Measurements from ENCODE around the gene ILDR1.

ILDR1 gene

DNA sequence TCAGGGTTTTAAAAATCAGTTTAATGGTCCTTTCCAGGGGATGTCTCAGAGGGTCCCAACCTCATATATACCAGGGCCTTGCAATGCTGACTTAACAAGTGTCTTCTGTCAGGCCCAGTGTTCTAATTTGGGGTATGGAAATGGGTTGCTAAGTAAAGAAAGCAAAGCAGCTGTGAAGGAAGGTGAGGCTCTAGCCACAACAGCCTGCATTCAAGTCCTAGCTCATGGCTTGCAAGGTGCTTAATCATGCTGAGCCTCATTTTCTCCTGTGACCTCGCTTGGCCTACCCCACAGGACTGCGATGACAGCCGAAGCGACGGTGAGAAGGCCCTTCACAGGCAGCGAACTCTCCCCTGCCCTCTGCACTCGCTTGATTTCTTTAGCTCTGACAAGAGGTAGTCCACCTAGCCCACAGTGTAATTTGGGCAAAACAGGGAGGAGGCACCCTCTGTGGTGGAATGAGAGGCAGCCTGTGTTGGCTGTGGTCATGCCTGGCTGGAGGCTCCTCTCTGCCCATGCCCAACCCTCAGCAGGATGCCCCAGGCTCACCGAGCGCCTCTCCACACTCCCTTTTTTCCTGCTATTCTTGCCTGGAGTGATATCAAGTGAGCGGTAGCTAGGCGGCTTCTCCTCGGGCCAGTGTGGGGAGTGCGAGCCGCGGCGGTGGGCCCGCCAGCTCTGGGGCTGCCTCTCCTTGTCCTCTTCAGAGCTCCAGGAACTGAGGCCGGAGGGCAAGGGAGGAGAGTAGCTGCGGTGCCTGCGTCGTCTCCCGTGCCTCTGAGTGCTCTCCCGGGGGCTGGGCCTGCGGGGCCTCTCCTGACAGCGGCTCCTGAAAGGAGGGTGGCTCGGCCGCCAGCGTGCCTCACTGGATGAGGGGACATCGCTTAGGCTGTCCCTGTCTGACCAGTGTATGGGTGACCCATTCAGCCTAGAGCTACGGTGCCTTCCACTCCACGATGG is 29.2 kb downstream of the ILDR1 start:
- DNase-seq = no peak

DNA sequence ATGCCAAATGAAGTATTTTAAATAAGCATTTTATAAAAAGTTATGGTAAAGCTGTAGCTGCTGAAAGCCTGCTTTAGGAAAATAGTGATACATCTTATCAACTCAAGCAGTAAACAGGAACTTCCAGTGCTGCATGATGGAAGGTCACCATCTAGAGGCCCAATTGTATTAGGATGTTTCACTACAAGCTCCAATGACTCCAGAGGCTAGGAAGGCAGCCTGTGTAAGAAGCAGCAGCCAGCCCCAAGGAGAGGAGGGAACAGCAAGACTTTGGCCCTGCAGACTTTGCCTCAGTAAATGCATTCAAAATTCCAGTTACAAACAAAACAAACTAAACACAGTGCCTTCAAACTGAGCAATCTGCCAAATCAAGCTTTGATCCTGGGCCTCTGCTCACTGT is 32.1 kb downstream of the ILDR1 start:
- DNase-seq = peak; percentile 68

DNA sequence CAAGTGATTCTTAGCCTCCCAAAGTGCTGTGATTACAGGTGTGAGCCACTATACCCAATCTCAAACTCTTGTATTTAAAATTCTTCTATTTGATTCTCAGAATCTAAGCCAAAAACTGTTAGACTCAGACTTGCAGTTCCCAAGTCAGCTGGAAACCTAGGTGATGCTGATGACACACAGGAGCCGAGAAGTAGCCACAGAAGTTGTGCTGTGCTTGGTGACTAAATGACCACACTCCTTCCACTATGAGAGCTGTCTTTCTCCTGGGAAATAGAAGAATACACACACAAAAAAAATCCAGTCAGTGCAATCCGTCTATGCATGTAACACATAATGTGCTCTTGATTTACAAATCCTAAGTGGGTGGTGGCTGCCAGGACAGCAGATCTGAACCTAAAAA is 33.9 kb downstream of the ILDR1 start:
- DNase-seq = no peak

DNA sequence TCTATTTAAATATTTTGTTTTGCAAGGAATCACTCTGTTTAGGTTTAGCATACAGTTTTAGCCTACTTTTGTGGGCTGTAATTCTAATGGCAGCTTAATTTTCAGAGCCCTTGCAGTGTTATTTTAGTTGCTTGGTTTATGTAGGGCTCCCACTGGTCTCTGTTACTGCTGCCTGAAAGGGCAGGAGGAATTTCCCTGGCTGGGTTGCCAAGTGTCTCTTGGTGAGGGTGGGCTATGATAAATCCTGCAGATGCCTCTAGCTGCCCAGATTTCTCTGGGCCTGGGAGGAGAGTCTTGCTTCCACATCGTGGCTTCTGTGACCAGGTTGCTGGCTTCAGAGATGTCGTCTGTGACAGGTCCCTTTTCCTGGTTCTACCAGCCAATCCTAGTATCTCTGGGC is 36.2 kb downstream of the ILDR1 start:
- no peak for DNase-seq

DNA sequence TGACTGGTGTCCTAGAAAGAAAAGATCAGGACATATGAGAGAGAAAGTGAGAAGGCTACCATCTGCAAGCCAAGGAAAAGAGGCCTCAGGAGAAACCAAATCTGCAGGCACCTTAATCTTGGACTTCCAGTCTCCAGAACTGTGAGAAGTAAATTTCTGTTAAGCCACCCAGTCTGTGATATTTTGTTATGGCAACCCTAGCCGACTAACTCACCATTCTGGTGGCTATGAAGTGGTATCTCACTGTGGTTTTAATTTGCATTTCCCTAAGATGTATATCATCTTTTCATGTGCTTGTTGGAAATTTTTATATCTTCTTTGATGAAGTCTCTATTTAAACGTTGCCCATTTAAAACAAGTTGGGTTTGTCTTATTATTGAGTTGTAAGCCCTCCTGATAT is 40.6 kb downstream of the ILDR1 start:
- no peak for DNase-seq

DNA sequence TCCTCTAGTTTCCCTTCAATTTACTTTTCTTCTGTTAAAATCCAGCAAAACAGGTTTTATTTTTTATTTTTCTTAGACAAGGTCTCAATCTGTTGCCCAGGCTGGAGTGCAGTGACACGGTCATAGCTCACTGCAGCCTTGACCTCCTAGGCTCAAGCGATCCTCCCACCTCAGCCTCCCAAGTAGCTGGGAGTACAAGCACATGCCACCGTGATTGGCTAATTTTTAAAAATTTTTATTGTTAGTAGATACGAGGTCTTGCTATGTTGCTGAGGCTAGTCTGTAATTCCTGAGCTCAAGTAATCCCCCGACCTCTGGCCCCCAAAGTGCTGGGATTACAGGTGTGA is 41.6 kb downstream of the ILDR1 start:
- DNase-seq = no peak

DNA sequence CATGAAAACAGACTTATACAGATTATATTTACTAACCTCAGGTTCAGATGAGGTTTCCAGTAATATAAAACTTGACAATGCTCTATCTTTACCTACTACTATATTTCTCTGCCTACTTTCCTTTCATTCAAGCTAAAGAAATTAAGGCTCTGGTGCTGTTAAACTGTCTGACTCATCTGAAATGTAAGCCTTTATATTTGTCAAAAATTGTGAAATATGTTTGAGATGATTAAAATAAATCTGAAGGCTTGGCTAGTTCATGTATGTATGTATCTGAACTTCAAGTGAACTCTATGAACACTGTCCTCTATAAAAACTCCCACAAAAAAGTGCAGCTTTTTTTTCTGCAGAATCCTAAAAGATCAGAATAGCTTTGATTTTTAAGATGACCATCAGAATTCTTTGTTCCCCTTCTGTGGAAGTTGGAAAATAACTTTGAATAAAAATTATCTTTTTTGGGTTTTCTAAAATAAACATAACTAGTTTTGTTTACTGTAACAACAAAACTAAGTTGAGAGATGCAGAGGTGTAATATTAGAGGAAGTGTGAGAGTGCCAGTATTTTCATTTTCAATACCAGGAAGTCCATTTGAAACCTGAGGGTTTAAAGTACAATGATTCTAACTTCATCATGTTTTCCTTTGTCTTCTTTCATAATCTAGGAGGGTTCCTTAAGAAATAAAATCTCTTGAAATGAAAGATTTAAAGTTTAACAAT is 42.2 kb downstream of the ILDR1 start:
- DNase-seq = peak; percentile 57

DNA sequence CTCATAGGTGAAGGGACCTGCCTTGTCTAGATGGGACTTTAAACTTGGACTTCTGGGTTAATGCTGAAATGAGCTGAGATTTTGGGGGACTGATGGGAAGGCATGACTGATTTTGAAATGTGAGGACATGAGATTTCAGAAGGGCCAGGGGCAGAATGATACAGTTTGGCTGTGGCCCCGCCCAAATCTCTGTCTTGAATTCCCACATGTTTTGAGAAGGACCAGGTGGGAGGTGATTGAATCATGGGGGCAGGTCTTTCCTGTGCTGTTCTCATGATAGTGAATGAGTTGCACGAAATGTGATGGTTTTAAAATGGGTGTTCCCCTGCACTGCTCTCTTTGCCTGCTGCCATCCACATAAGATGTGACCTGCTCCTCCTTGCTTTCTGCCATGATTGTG is 42.8 kb downstream of the ILDR1 start:
- no peak for DNase-seq

DNA sequence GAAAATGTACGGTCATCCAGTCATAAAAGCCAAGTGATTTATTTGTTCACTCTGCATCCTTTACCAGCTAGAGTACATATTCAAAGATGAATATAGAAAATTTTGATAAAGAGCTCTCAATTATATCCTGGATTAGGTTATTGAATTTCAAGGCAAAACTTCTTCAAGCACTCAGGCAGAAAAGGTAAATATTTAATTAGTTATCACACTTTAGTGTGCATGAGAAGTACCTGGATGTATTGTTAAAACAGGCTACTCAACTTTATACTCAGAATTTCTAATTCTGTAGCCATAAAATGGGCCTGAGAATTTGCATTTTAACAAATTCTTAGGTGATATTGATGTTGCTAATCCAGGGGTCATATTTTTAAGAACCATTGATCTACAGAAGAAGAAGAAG is 45.3 kb downstream of the ILDR1 start:
- DNase-seq = no peak

DNA sequence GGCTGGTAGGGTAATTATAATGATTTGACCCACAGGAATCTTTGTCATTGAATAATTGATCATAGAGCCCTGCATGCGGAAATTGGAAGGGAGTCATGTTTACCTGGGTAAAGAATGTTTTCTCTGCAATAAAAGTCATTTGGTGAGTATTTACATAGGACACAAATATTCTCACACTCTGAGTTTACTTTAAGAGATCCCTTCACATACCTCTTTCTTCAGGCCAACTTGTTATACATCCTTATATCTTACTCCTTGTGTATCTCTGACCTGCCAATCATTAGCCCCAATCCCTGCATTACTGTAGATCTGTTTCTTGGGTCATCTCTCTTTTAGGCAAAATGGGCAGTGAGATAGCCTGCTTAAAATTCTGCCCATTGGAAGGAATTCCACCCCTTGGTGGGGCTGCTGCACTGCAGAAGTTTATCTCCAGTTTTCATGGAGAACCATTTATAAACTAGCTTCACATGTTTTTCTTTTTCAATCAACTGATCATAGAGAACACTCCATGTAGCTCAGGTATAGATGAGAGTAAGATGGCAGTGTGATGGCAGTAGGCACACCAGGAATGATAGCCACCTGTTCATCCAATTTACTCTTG is 46.2 kb downstream of the ILDR1 start:
- DNase-seq = no peak

DNA sequence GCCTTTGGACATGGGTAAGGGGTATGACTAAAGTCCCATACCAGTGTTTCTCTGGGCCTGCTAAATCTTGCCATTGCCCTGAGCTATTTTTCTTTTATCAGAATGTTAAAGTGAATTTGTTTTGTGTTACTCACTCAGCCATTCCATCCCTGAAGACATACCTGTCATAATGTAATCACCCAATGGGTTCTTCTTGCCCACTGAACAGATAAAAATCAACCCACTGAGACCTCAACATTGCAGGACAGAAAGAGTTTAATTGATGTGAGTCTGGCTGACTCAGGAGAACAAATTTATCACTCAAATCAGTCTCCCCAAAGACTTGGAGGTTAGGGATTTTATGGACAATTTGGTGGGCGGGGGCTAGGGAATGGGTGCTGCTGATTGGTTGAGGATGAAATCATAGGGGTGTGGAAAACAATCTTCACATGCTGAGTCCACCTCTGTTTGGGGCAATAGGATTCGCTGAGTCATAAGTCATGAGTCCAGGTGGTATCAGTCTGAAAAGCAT is 47.4 kb downstream of the ILDR1 start:
- DNase-seq = no peak

DNA sequence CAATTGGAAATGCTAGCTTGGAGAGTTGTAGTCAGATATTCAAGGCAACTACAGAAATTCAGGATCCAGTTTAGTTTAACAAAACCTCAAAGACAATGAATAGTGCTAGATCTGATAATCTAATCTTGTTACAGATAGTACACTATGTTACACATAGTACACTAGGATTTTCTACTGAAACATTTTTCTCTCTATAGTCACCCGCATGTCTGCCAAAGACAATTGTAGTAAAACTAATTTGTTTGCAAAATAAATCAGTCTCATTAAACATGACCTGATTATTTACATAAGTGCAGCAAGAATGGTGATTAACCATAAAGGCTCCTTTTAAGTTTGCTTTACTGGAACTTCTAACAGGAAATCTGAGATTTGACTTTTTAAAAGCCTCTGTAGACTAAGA is 52.0 kb downstream of the ILDR1 start:
- no peak for DNase-seq

DNA sequence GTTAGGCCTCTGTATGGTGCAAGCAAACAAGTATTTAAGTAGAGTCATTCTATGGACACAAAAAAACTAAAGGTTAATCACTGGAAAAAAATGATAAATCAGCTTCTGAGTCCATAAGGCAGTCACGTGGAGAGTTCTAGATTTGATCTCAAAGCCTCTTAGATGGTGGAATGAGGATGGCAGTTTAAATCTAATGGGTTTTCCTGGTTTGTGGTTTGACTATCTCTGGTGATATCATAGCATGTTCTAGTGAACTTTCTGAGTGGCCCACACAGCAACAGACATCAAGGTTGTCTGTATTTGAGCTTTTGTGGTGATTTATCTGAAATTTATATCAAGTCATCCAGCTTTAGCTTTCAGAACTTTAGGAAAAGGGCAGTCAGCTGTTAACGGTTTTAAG is 52.4 kb downstream of the ILDR1 start:
- DNase-seq = no peak

DNA sequence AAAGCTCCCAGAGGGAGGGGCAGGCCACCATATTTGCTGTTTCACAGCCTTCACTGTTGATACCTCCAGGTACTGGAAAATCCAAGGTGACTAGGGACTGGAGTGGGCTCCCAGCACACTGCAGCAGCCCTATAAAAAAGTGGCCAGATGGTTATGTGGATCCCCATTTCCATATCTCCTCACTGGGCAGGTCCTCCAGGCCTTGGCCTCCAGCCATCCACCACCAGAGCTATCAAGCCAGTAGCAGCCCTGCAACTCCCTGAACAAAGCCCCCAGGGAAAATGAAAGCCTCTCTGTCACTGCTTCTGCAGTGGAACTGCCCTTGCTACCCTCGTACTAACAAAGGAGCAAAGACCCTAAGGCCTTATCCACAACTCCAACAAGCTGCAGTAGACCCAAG is 58.4 kb downstream of the ILDR1 start:
- no peak for DNase-seq

DNA sequence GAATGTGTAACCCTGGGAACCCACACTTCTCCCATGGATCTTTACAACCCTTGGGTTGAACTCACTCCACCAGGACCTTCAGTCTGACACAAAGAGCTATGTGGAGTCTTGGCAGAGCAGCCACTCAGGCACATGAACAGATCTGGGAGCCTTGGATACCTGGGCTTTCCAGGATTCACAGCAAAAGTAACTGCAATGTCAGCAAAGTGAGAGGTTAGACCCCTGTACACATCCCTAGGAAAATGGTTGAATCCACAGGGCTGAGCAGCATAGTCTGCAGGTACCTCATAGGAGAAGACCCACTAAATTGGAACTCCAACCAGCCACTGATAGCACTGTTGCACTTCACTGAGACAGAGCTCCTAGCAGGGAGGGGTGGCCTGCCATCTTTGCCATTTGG is 59.6 kb downstream of the ILDR1 start:
- DNase-seq = no peak

DNA sequence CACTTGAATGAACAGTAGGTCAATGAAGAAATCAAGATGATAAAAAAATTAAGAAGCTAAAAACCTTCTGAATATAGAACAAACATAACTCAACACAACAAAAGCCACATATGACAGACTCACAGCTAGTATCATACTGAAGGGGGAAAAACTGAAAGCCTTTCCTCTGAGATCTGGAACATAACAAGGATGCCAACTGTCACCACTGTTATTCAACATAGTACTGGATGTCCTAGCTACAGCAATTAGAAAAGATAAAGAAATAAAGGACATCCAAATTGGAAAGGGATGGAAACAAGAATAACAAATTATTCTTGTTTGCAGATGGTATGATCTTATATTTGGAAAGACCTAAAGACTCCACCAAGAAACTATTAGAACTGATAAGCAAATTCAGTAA is 60.8 kb downstream of the ILDR1 start:
- DNase-seq = no peak

DNA sequence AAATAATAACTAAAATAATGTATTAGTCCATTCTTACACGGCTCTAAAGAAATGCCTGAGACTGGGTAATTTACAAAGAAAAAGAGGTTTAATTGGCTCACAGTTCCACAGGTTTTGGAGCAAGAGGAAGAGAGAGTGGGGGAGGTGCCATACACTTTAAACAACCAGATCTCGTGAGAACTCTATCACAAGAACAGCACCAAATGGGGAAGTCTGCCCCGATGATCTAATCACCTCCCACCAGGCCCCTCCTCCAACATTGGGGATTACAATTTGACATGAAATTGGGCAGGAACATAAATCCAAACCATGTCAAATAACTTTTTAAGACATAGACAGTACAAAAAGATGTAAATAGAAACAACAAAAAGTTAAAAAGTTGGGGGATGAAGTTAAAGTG is 63.2 kb downstream of the ILDR1 start:
- DNase-seq = peak; percentile 88

DNA sequence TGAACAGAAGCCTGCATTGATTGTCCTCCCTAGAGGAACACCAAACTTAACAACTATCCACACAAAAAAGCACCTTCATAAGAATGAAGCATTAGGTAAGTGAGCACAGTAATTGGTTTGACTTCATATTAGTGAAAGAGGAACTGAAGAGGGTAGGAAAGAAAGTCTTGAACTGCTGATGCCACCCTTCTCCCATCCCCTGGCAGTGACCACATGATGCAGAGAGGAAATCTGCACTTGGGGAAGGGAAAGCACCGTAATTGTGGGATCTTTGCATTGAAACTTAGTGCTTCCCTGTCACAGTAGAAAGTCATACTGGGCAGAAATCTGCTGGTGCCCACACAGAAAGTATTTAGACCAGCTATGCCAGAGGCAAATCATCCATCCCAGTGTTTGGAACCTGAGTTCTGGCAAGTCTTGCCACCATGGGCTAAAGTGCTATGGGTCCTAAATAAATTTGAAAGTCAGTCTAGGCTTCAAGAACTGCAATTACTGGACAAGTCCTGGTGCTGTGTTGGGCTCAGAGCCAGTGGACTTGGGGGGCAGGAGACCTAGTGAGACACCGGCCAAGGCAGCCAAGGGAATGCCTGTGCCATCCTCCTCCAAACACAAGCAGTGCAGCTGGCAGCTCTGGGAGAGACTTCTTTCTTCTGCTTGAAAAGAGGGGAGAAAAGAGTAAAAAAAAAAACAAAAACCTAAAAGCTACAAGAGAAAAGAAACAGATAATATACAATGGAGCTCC is 64.2 kb downstream of the ILDR1 start:
- DNase-seq = peak; percentile 96

DNA sequence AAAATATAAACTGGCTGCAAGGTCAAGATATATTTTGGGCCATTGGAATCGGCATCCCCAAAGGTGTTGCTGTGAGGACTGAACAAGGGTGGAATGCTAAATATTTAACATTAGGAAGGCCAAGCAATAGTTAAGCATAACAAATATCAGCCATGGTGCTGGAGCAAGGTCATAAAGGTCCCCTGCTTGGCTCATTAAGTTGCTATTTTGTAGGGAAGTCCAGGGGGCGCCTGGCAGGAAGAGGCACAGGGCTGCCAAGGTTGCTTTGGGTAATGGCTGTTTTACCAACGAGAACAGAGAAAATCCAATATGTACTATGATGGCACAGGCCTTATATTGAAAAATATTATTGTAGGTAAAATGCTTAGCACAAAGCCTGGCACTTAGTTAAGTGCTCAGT is 65.7 kb downstream of the ILDR1 start:
- DNase-seq = no peak

DNA sequence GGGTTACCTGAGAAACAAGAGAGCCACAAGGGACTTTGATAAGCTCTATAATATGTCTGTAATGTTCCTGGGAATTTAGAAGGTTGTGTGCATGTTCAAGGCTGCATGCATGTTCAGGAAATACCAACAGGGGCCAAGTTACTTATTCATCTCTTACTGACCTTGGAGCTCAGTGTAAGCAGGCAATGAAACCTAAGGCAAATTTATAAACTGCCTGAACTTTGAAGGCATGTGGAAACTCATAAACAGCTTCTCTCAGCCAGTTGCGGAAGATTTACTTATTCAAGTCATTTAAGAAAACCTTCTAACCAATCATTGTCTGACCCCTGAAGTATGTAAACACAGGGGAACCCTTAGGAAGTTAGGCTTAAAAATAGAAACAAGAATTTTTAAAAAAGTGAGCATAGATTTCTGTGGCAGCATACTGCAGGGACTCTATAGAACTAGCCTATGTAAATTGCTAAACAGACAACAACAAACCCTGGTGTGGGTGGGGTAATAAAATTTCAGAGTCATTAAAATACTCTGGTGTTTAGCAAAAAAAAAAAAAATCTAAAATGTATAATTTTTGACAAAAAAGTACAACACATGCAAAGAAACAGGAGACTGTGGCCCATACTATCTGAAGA is 70.6 kb downstream of the ILDR1 start:
- no peak for DNase-seq

DNA sequence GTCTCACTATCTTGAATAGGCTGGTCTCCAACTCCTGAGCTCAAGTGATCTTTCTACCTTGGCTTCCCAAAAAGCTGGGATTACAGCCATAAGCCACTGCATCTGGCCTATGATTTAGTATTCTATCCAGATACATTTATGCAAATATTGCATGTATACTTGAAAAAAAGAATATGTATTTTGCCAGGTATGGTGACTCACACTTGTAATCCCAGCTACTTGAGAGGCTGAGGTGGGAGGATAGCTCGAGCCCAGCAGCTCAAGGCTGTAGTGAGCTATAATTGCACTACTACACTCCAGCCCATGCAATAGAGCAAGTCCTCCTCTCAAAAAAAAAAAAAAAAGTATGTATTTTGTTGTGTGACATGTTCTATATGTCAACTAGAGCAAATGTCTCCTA is 73.4 kb downstream of the ILDR1 start:
- DNase-seq = no peak

DNA sequence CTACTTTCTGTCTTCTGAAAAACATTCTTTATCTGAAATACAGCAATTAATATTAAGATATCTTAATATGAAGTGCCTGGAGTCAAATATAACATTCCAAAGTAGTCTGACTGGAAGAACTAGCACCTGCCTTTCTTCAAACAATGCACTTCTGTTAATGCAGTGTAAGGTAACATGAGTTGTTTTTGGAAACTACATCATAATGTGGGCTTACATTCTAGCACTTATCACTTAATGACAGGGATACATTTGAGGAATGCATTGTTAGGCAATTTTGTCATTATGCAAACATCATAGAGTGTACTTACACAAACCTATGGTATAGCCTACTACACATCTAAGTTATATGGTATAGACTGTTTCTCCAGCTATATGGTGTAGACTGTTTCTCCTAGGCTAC is 78.6 kb downstream of the ILDR1 start:
- DNase-seq = no peak

Data from inflammatory macrophage treated with lipopolysaccharide for 4 hours (primary cell).